Thyroid gland (tissue), 4 donors: ENCODE measurements around the gene FNDC10.

Experiments
- CTCF ChIP-seq, 6 experiments: fragments of 200-600 bp in 3 of 6; fragments of 450-650 bp in 3 of 6; sonication (generic) in 3 of 6; IDR thresholded peaks; one replicate each; pipeline ENCODE4 v1.5.1; 2016 to 2019; ENCODE audit warnings: antibody characterized with exemption in 6 of 6, mild to moderate bottlenecking in 2 of 6, inconsistent platforms in 1 of 6, moderate library complexity in 1 of 6
- POLR2A ChIP-seq, 2 donors: fragments of 450-650 bp; IDR thresholded peaks; one replicate each; pipeline ENCODE4 v1.6.1; 2017; ENCODE audit warnings: antibody characterized with exemption in 2 of 2, mild to moderate bottlenecking in 2 of 2, moderate library complexity in 1 of 2

GRCh38 chr1:1553821-1554494 lies 46.0 kb downstream of the FNDC10 start:
- TF ChIP-seq POLR2A (IDR thresholded peaks at IDR 0.05) = no peak
- no peak for TF ChIP-seq CTCF (IDR thresholded peaks at IDR 0.05)
